HCT116 (cell line): Measurements from ENCODE around the gene APC2. TPM values are rescaled to one million over a fixed set of nuclear protein-coding genes. Genes with fewer than 3 reads are reported as not detected.

Experiments used
- ATAC-seq: fragments of 200-7000 bp; cut with Tn5 transposase; 2 replicates; pipeline ENCODE4 v1.9.1; 2020; ENCODE audit warnings: mild to moderate bottlenecking, moderate library complexity
- BruUV-seq: library from RNA; stranded (reverse); fragments of 400-500 nt; replicated peaks from 2 replicates; lab custom pipeline; 2021; lab: Mats Ljungman, UMichigan
- CTCF ChIA-PET: fragments of 300-600 bp; sonication (Branson Sonifier 250); formaldehyde crosslinking; loops from one replicate; lab custom pipeline; 2021; ENCODE audit warnings: antibody characterized with exemption; lab: Charles Lee
- POLR2A ChIA-PET: fragments of 300-600, 350-600 bp; sonication (Branson Sonifier 250); formaldehyde crosslinking; loops from one replicate; lab custom pipeline; 2021; ENCODE audit warnings: antibody characterized with exemption; lab: Charles Lee
- RAD21 ChIA-PET, 2 experiments: fragments of 300-600 bp; sonication (Branson Sonifier 250); formaldehyde crosslinking; loops; one replicate each; lab custom pipeline; 2023; ENCODE audit warnings: low total read pairs in 2 of 2; ENCODE audit not compliant: uncharacterized antibody in 2 of 2, unreplicated experiment in 2 of 2, low non-redundant PET in 1 of 2; lab: Charles Lee
- DNase-seq: peaks from one replicate; pipeline ENCODE4 v3.0.0-alpha.2; 2010; ENCODE audit warnings: low read depth, low spot score
- H2AFZ ChIP-seq: fragments of 200-600 bp; shearing (Covaris generic), sonication (generic); 2 replicates; pipeline ENCODE4 v1.6.1; 2017; ENCODE audit warnings: low read depth, mixed run types, mixed read lengths, antibody characterized with exemption, low read length; ENCODE audit not compliant: poor library complexity, severe bottlenecking
- H3K27ac ChIP-seq: 2 replicates; pipeline ENCODE4 v1.5.1; 2012; ENCODE audit warnings: low read depth, low read length
- H3K27me3 ChIP-seq: fragments of 200-600 bp; sonication (generic); 2 replicates; pipeline ENCODE4 v1.6.1; 2016; ENCODE audit warnings: mixed run types, low read length, mixed read lengths; ENCODE audit not compliant: insufficient read depth
- H3K36me3 ChIP-seq, 2 experiments: fragments of 200-500 bp in 1 of 2; fragments of 200-600 bp in 1 of 2; sonication (Bioruptor generic) in 1 of 2; sonication (generic) in 1 of 2; 2 replicates each; pipeline versions ENCODE4 v1.5.1 to v1.6.1; 2014 to 2016; ENCODE audit warnings: low read length in 2 of 2, inconsistent platforms in 1 of 2, mixed read lengths in 1 of 2, mixed run types in 1 of 2; ENCODE audit not compliant: insufficient read depth in 2 of 2, control insufficient read depth in 1 of 2
- H3K4me1 ChIP-seq, 2 experiments: fragments of 200-600 bp in 1 of 2; sonication (generic) in 1 of 2; 2 replicates each; pipeline versions ENCODE4 v1.5.1 to v1.6.1; 2012 to 2017; ENCODE audit warnings: low read length in 2 of 2, inconsistent platforms in 1 of 2, mild to moderate bottlenecking in 1 of 2, mixed read lengths in 1 of 2, mixed run types in 1 of 2, moderate library complexity in 1 of 2; ENCODE audit not compliant: insufficient read depth in 2 of 2, control insufficient read depth in 1 of 2
- H3K4me2 ChIP-seq: fragments of 200-600 bp; sonication (generic); 2 replicates; pipeline ENCODE4 v1.6.1; 2017; ENCODE audit warnings: mixed run types, low read length, mixed read lengths
- H3K4me3 ChIP-seq, 2 experiments: fragments of 200-600 bp in 1 of 2; sonication (generic) in 1 of 2; replicated peaks in 1 of 2; 2 replicates each; pipeline ENCODE4 v1.5.1; 2011 to 2016; ENCODE audit warnings: low read length in 2 of 2, control low read depth in 1 of 2, low read depth in 1 of 2, mild to moderate bottlenecking in 1 of 2, mixed read lengths in 1 of 2, mixed run types in 1 of 2
- H3K79me2 ChIP-seq: fragments of 200-600 bp; sonication (generic); 2 replicates; pipeline ENCODE4 v1.6.1; 2017; ENCODE audit warnings: mild to moderate bottlenecking, mixed run types, low read length, moderate library complexity, mixed read lengths; ENCODE audit not compliant: insufficient read depth
- H3K9ac ChIP-seq: fragments of 200-600 bp; sonication (generic); 2 replicates; pipeline ENCODE4 v1.6.1; 2016; ENCODE audit warnings: low read length, mixed read lengths
- H3K9me2 ChIP-seq: fragments of 200-600 bp; sonication (generic), shearing (Covaris generic); 2 replicates; pipeline ENCODE4 v1.6.1; 2017; ENCODE audit warnings: mixed run types, mild to moderate bottlenecking, moderate library complexity; ENCODE audit not compliant: insufficient read depth
- H3K9me3 ChIP-seq, 2 experiments: fragments of 200-500 bp in 1 of 2; fragments of 200-600 bp in 1 of 2; sonication (Bioruptor generic) in 1 of 2; sonication (generic) in 1 of 2; 2 replicates each; pipeline ENCODE4 v1.6.1; 2014 to 2017; ENCODE audit warnings: low read length in 2 of 2, mixed read lengths in 2 of 2, inconsistent platforms in 1 of 2, low read depth in 1 of 2, mild to moderate bottlenecking in 1 of 2, mixed run types in 1 of 2, moderate library complexity in 1 of 2; ENCODE audit not compliant: control insufficient read depth in 1 of 2, insufficient read depth in 1 of 2
- H4K20me1 ChIP-seq: fragments of 200-600 bp; sonication (generic), shearing (Covaris generic); 2 replicates; pipeline ENCODE4 v1.6.1; 2017; ENCODE audit warnings: mixed run types, mild to moderate bottlenecking, moderate library complexity; ENCODE audit not compliant: insufficient read depth
- CBX3 ChIP-seq: IDR thresholded peaks from 2 replicates; pipeline ENCODE4 v1.6.1; 2012; ENCODE audit warnings: low read depth
- CEBPB ChIP-seq: IDR thresholded peaks from 2 replicates; pipeline ENCODE4 v1.6.1; 2012; ENCODE audit warnings: low read depth
- CTCF ChIP-seq, 3 experiments: fragments of 200-600 bp in 1 of 3; sonication (generic) in 1 of 3; IDR thresholded peaks in 2 of 3; conservative IDR thresholded peaks in 1 of 3; 2 replicates each; pipeline ENCODE4 v1.5.1; 2012 to 2017; ENCODE audit warnings: low read depth in 2 of 3, low read length in 2 of 3, antibody characterized with exemption in 1 of 3, borderline replicate concordance in 1 of 3, control low read depth in 1 of 3, mild to moderate bottlenecking in 1 of 3, mixed read lengths in 1 of 3, mixed run types in 1 of 3, moderate library complexity in 1 of 3; ENCODE audit not compliant: insufficient read depth in 1 of 3
- ELF1 ChIP-seq: IDR thresholded peaks from 2 replicates; pipeline ENCODE4 v1.6.1; 2012; ENCODE audit warnings: low read depth, borderline replicate concordance
- EZH2 ChIP-seq: fragments of 200-600 bp; sonication (generic); IDR thresholded peaks from 2 replicates; pipeline ENCODE4 v1.6.1; 2017; ENCODE audit warnings: antibody characterized with exemption, mixed run types
- EZH2phosphoT487 ChIP-seq: fragments of 200-600 bp; IDR thresholded peaks from 2 replicates; pipeline ENCODE4 v1.6.1; 2018; ENCODE audit warnings: antibody characterized with exemption, borderline replicate concordance
- JUND ChIP-seq: IDR thresholded peaks from 2 replicates; pipeline ENCODE4 v1.6.1; 2012
- MAX ChIP-seq: IDR thresholded peaks from 2 replicates; pipeline ENCODE4 v1.6.1; 2012
- POLR2A ChIP-seq: IDR thresholded peaks from 2 replicates; pipeline ENCODE4 v1.7.0; 2011; ENCODE audit warnings: borderline replicate concordance; ENCODE audit not compliant: insufficient read depth, insufficient read length; ENCODE audit errors: extremely low read depth
- POLR2AphosphoS5 ChIP-seq: IDR thresholded peaks from 2 replicates; pipeline ENCODE4 v1.6.1; 2011; ENCODE audit warnings: mild to moderate bottlenecking, low read depth, low read length, moderate library complexity
- RAD21 ChIP-seq: IDR thresholded peaks from 2 replicates; pipeline ENCODE4 v1.6.1; 2012; ENCODE audit warnings: low read depth, mild to moderate bottlenecking
- SIN3A ChIP-seq: IDR thresholded peaks from 2 replicates; pipeline ENCODE4 v1.6.1; 2012; ENCODE audit warnings: low read depth
- SP1 ChIP-seq: IDR thresholded peaks from 2 replicates; pipeline ENCODE4 v1.6.1; 2012; ENCODE audit warnings: low read depth
- SRF ChIP-seq: IDR thresholded peaks from 2 replicates; pipeline ENCODE4 v1.6.1; 2012; ENCODE audit warnings: low read depth
- TCF7L2 ChIP-seq: IDR thresholded peaks from 2 replicates; pipeline ENCODE4 v1.7.0; 2011; ENCODE audit warnings: borderline replicate concordance, inconsistent platforms; ENCODE audit not compliant: insufficient read depth, insufficient read length; ENCODE audit errors: extremely low read depth
- YY1 ChIP-seq: IDR thresholded peaks from 2 replicates; pipeline ENCODE4 v1.6.1; 2011; ENCODE audit warnings: low read length, low read depth, moderate library complexity, mild to moderate bottlenecking; ENCODE audit not compliant: insufficient replicate concordance; ENCODE audit errors: extremely low read depth
- ZNF274 ChIP-seq: fragments of 200-500 bp; sonication (Bioruptor generic); IDR thresholded peaks from 2 replicates; pipeline ENCODE4 v1.6.1; 2014; ENCODE audit warnings: mild to moderate bottlenecking, low read depth, low read length, inconsistent platforms
- intact Hi-C: fragments of 100-400 bp; cut with micrococcal nuclease; formaldehyde crosslinking; loops from 2 replicates; pipeline ENCODE4 v1.10.0; 2022
- total RNA-seq: library from RNA; stranded (reverse); gene quantifications from one replicate; pipeline ENCODE4 v1.2.1, GENCODE V29; 2021; ENCODE audit not compliant: unreplicated experiment
- TF ChIP-seq, protein P1 (sequence below): IDR thresholded peaks from 2 replicates; pipeline ENCODE4 v1.6.1; 2012
- TF ChIP-seq, protein P2 (sequence below): IDR thresholded peaks from 2 replicates; pipeline ENCODE4 v1.6.1; 2011; ENCODE audit warnings: mild to moderate bottlenecking, low read length, moderate library complexity; ENCODE audit not compliant: insufficient replicate concordance; ENCODE audit errors: extremely low read depth
- TF ChIP-seq, protein P3 (sequence below): IDR thresholded peaks from 2 replicates; pipeline ENCODE4 v1.6.1; 2012; ENCODE audit warnings: low read depth

APC2 gene
- total RNA-seq, 1 experiment from 2014 or later, result 1.6 TPM

- ATAC-seq, result no peak
- no TSS peak for BruUV-seq
Observed at GRCh38 chr19:1518471-1518870, 68.5 kb downstream of the APC2 start.

More at GRCh38 chr19:1518471-1518870, 68.5 kb downstream of the APC2 start:
- POLR2A ChIA-PET, result no interaction called here
- Histone ChIP-seq H2AFZ (no peak overlapping the region), H3K79me2 (no peaks in the 10 kb centered on the region), H4K20me1 (no peaks in the 10 kb centered on the region), H3K9me3 (no peaks in the 10 kb centered on the region), H3K4me1 (peaks cover 3 to 9% of the 10 kb centered on the region in 2 experiments)
- TF ChIP-seq YY1, result no peak
- TF ChIP-seq, protein P1, sequence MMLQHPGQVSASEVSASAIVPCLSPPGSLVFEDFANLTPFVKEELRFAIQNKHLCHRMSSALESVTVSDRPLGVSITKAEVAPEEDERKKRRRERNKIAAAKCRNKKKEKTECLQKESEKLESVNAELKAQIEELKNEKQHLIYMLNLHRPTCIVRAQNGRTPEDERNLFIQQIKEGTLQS, result no peak
- TF ChIP-seq SRF, result no peak
- no peak for TF ChIP-seq RAD21
- TF ChIP-seq ZNF274, result no peak
- no peak for TF ChIP-seq TCF7L2
- TF ChIP-seq MAX, result no peak
- no peak for TF ChIP-seq CBX3
- TF ChIP-seq, protein P2, sequence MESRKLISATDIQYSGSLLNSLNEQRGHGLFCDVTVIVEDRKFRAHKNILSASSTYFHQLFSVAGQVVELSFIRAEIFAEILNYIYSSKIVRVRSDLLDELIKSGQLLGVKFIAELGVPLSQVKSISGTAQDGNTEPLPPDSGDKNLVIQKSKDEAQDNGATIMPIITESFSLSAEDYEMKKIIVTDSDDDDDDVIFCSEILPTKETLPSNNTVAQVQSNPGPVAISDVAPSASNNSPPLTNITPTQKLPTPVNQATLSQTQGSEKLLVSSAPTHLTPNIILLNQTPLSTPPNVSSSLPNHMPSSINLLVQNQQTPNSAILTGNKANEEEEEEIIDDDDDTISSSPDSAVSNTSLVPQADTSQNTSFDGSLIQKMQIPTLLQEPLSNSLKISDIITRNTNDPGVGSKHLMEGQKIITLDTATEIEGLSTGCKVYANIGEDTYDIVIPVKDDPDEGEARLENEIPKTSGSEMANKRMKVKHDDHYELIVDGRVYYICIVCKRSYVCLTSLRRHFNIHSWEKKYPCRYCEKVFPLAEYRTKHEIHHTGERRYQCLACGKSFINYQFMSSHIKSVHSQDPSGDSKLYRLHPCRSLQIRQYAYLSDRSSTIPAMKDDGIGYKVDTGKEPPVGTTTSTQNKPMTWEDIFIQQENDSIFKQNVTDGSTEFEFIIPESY, result no peak
- TF ChIP-seq CEBPB, result no peak
- TF ChIP-seq, protein P3, sequence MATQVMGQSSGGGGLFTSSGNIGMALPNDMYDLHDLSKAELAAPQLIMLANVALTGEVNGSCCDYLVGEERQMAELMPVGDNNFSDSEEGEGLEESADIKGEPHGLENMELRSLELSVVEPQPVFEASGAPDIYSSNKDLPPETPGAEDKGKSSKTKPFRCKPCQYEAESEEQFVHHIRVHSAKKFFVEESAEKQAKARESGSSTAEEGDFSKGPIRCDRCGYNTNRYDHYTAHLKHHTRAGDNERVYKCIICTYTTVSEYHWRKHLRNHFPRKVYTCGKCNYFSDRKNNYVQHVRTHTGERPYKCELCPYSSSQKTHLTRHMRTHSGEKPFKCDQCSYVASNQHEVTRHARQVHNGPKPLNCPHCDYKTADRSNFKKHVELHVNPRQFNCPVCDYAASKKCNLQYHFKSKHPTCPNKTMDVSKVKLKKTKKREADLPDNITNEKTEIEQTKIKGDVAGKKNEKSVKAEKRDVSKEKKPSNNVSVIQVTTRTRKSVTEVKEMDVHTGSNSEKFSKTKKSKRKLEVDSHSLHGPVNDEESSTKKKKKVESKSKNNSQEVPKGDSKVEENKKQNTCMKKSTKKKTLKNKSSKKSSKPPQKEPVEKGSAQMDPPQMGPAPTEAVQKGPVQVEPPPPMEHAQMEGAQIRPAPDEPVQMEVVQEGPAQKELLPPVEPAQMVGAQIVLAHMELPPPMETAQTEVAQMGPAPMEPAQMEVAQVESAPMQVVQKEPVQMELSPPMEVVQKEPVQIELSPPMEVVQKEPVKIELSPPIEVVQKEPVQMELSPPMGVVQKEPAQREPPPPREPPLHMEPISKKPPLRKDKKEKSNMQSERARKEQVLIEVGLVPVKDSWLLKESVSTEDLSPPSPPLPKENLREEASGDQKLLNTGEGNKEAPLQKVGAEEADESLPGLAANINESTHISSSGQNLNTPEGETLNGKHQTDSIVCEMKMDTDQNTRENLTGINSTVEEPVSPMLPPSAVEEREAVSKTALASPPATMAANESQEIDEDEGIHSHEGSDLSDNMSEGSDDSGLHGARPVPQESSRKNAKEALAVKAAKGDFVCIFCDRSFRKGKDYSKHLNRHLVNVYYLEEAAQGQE, result no peak
- no peak for TF ChIP-seq POLR2A
- TF ChIP-seq SP1, result no peak
- TF ChIP-seq SIN3A, result no peak
- TF ChIP-seq JUND, result no peak
- no peak for TF ChIP-seq CTCF (IDR thresholded peaks at IDR 0.05 in 2 of 3, conservative IDR thresholded peaks at IDR 0.05 in 1 of 3; ENCODE audit: borderline replicate concordance in 1 of 3, insufficient read depth in 1 of 3, low read depth in 2 of 3, low read length in 2 of 3)
- TF ChIP-seq EZH2phosphoT487, result no peak
- TF ChIP-seq EZH2, result no peak
- TF ChIP-seq POLR2AphosphoS5, result no peak
- no peak for TF ChIP-seq ELF1
- TF ChIP-seq, all 23 proteins: peak for 0
- no peaks in the 10 kb centered on the region for H3K27me3 ChIP-seq
- no peaks in the 10 kb centered on the region for H3K9me2 ChIP-seq
- no peak for DNase-seq
- no peak overlapping the region for H3K9ac ChIP-seq
- no peak overlapping the region for H3K27ac ChIP-seq
- RAD21 ChIA-PET, result no interaction called here
- CTCF ChIA-PET, result no interaction called here
- H3K4me2 ChIP-seq, result no peak overlapping the region
- intact Hi-C loops, result no loop called here
- no peaks in the 10 kb centered on the region for H3K36me3 ChIP-seq
- H3K4me3 ChIP-seq, result no peak overlapping the region
